CD4-positive, alpha-beta T cell treated with Interferon alpha-2 for 1 hour (primary cell): ENCODE data around the gene MGME1.

Experiments
- DNase-seq, 2 donors: peaks; one replicate each; pipeline ENCODE4 v3.0.0-alpha.2; 2020 to 2022

MGME1 gene

GRCh38 chr20:18030020-18030419, 61.2 kb downstream of the MGME1 start:
- DNase-seq, result no peak

DNA sequence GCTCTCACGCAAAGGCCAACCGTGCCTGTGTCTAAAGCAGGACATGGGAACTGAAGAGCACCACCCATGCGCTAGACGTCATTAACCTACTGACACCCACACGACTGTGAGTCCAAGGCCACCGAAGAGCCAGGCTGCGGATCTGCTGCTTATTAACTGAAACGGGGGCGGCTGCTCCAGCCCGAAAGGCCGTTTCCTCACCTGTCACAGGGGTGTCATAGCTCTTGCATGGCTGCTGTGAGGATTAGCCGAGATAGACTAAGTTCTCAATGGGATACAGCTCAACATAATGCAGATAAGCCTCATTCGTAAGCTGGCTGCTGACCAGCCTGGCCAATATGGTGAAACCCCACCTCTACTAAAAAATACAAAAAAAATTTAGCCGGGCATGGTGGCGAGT, 62.2 kb downstream of the MGME1 start:
- no peak for DNase-seq

DNA sequence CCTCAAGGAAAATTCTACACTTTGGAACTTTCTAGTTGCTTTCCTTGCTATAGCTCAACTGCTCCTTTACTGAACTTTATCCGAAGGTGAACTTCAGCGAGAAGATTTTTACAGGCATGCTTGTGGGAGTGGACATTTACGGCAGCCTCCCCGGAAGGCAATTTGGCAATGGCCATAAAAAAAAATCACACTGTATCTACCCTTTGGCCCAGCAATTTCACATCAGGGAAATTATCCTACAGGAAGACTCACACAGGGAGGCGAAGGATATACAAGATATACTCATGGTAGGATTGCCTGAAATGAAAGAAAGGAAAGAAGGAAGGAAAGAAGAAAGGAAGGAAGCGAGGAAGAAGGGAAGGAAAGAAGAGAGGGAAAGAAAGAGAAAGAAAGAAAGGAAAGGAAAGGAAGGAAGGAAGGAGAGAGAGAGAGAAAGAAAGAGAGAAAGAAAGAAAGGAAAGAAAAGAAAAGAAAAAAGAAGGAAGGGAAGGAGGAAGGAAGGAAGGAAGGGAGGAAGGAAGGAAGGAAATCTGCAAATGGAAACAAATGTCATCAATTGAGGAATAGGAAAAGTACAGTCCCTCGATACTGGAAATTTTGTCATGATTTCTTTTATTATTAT, 63.2 kb downstream of the MGME1 start:
- no peak for DNase-seq

DNA sequence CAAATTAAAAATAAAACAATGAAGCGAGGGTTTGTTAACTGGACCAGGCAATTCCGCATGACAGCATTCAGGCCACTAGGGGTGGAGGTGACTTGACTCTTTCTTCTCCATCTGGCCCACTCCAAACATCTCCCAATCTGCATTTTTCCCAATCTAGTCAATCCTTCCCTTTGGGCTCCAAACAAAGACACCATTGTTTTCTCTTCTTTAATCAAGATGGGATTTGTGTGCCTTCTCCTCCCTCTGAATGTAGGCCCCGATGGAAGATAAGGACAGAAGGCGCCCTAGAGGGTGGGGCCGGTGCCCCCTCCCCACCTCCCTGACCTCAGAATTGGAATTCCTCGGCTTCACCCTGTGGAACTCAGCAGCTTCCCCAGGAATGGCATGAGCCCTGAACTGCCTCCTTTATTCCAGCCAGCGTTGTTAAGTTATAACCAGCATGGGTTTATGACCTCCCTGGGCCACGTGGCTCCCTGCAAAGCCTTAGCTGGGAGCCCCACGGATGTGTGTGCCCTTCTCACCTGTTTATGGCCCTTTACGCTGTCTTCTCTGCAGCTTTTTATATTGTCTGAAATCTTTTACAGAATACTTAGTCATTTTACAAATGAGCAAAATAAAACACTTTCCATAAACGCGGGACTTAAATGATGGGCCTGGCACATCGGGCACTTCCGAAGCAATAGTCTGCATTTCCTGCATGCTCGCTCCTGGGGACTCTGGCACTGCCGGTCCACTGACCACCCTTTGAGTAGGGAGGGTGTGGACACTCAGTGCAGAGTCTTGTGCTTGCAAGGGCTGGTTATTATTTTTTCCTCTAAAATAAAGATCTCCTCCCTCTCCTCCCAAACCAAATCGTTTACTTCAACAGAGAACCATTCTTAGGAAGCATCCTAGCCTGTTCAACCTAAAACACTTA, 64.4 kb downstream of the MGME1 start:
- no peak for DNase-seq

GRCh38 chr20:18034039-18034438, 65.2 kb downstream of the MGME1 start:
- DNase-seq, result no peak

DNA sequence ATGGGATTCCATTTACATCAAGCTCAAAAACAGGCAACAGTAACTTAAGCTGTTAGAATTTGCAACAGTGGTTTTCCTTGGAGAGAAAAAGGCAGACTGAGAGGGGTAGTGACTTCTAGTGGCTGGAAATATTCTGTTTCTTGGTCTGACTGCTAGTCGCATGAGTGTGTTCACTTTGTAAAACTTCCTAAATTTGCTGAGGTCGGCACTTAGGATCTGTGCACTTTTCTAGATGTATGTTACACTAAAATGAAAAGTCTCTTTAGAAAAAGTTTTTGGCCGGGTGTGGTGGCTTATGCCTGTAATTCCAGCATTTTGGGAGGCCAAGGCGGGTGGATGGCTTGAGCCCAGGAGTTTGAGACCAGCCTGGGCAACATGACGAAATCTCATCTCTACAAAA, 70.2 kb downstream of the MGME1 start:
- DNase-seq, result no peak
